Upper lobe of right lung (tissue), 1 donor: ENCODE results near the gene EXOSC5. TPM values are rescaled to one million over a fixed set of nuclear protein-coding genes. Genes with fewer than 3 reads are reported as not detected.
A peak's percentile ranks its signal among the peaks of the same experiment; 100 is the strongest.
"Not testable (repeated sequence)": the region's sequence is repeated elsewhere in the genome, so short reads cannot be mapped to it uniquely, and the experiment has no call there.

Source experiments
- ATAC-seq: fragments of 200-7000 bp; cut with Tn5 transposase; one replicate; pipeline ENCODE4 v1.9.1; 2020; ENCODE audit warnings: mild to moderate bottlenecking, moderate library complexity
- DNase-seq: peaks from one replicate; pipeline ENCODE4 v3.0.0-alpha.2; 2020
- H3K27ac ChIP-seq: fragments of 200-600 bp; one replicate; pipeline ENCODE4 v1.8.0; 2022
- H3K27me3 ChIP-seq: fragments of 200-600 bp; one replicate; pipeline ENCODE4 v1.8.0; 2022; ENCODE audit warnings: mild to moderate bottlenecking
- H3K36me3 ChIP-seq: fragments of 200-600 bp; one replicate; pipeline ENCODE4 v1.8.0; 2022
- H3K4me1 ChIP-seq: fragments of 200-600 bp; one replicate; pipeline ENCODE4 v1.8.0; 2022
- H3K4me3 ChIP-seq: fragments of 200-600 bp; one replicate; pipeline ENCODE4 v1.8.0; 2022; ENCODE audit warnings: mild to moderate bottlenecking
- H3K9me3 ChIP-seq: fragments of 200-600 bp; one replicate; pipeline ENCODE4 v1.8.0; 2022
- intact Hi-C: fragments of 100-400 bp; cut with DNase I; formaldehyde crosslinking; loops from one replicate; pipeline ENCODE4 v1.11.0; 2022
- total RNA-seq: library from RNA; stranded (reverse); fragmentation: NEBNext Ultra II Directional; extraction: Animal tissue kit (Norgen Biotek cat#: 25700); gene quantifications from one replicate; pipeline ENCODE4 v1.2.1, GENCODE V29; 2021
- TF ChIP-seq, protein P1 (sequence below): fragments of 200-600 bp; IDR thresholded peaks from one replicate; pipeline ENCODE4 v1.8.0; 2022; ENCODE audit warnings: antibody characterized with exemption
- donor health status: DM: no; HTN: yes; CAD: no; lungs with severe emphysema.

EXOSC5 gene
- total RNA-seq, 1 donor from 2014 or later: 12.4 TPM

GRCh38 chr19:41371541-41371940 lies 25.6 kb downstream of the EXOSC5 start:
- ATAC-seq (no peak), DNase-seq (no peak)
- intact Hi-C loops: no loop called here
- Histone ChIP-seq H3K27me3 (no peaks in the 10 kb centered on the region), H3K36me3 (no peaks in the 10 kb centered on the region), H3K4me1 (peaks cover 26% of the 10 kb centered on the region), H3K4me3 (no peak overlapping the region), H3K9me3 (no peaks in the 10 kb centered on the region), H3K27ac (no peak overlapping the region)
- TF ChIP-seq, protein P1, sequence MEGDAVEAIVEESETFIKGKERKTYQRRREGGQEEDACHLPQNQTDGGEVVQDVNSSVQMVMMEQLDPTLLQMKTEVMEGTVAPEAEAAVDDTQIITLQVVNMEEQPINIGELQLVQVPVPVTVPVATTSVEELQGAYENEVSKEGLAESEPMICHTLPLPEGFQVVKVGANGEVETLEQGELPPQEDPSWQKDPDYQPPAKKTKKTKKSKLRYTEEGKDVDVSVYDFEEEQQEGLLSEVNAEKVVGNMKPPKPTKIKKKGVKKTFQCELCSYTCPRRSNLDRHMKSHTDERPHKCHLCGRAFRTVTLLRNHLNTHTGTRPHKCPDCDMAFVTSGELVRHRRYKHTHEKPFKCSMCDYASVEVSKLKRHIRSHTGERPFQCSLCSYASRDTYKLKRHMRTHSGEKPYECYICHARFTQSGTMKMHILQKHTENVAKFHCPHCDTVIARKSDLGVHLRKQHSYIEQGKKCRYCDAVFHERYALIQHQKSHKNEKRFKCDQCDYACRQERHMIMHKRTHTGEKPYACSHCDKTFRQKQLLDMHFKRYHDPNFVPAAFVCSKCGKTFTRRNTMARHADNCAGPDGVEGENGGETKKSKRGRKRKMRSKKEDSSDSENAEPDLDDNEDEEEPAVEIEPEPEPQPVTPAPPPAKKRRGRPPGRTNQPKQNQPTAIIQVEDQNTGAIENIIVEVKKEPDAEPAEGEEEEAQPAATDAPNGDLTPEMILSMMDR: no peak

DNA sequence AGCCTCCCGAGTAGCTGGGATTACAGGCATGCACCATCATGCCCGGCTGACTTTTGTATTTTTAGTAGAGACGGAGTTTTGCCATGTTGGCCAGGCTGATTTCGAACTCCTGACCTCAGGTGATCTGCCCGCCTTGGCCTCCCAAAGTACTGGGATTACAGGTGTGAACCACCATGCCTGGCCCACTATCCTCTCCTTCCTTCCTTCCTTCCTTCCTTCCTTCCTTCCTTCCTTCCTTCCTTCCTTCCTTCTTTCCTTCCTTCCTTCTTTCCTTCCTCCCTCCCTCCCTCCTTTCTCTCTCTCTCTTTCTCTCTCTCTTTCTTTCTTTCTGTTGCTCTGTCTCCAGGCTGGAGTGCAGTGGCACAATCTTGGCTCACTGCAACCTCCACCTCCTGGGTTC lies 26.0 kb downstream of the EXOSC5 start:
- H3K27me3 ChIP-seq, intact Hi-C loops, DNase-seq, H3K4me3 ChIP-seq, H3K36me3 ChIP-seq, H3K9me3 ChIP-seq, ATAC-seq, H3K27ac ChIP-seq: not testable (repeated sequence)
- peaks cover 26% of the 10 kb centered on the region for H3K4me1 ChIP-seq

GRCh38 chr19:41369769-41370168 lies 27.4 kb downstream of the EXOSC5 start:
- Histone ChIP-seq H3K27me3 (no peaks in the 10 kb centered on the region), H3K4me3 (no peak overlapping the region), H3K9me3 (no peaks in the 10 kb centered on the region), H3K4me1 (peaks cover 25% of the 10 kb centered on the region), H3K27ac (no peak overlapping the region), H3K36me3 (no peaks in the 10 kb centered on the region)
- TF ChIP-seq, protein P1: no peak
- intact Hi-C loops: no loop called here
- ATAC-seq (no peak), DNase-seq (no peak)

GRCh38 chr19:41367848-41368301 lies 29.3 kb downstream of the EXOSC5 start:
- intact Hi-C loops: no loop called here
- H3K27me3 ChIP-seq: no peaks in the 10 kb centered on the region
- no peaks in the 10 kb centered on the region for H3K9me3 ChIP-seq
- no peaks in the 10 kb centered on the region for H3K36me3 ChIP-seq
- TF ChIP-seq, protein P1: no peak
- peak overlapping the region; percentile 40 for H3K27ac ChIP-seq
- H3K4me3 ChIP-seq: no peak overlapping the region
- peaks cover 19% of the 10 kb centered on the region for H3K4me1 ChIP-seq
- no peak for DNase-seq
- ATAC-seq: no peak

- Histone ChIP-seq H3K4me3 (no peak overlapping the region), H3K27ac (no peak overlapping the region), H3K4me1 (peaks cover 19% of the 10 kb centered on the region), H3K9me3 (no peaks in the 10 kb centered on the region), H3K36me3 (no peaks in the 10 kb centered on the region), H3K27me3 (no peaks in the 10 kb centered on the region)
- no peak for DNase-seq
- TF ChIP-seq, protein P1: no peak
- ATAC-seq: no peak
- intact Hi-C loops: no loop called here
These were observed 31.1 kb downstream of the EXOSC5 start for GRCh38 chr19:41366089-41366488.

DNA sequence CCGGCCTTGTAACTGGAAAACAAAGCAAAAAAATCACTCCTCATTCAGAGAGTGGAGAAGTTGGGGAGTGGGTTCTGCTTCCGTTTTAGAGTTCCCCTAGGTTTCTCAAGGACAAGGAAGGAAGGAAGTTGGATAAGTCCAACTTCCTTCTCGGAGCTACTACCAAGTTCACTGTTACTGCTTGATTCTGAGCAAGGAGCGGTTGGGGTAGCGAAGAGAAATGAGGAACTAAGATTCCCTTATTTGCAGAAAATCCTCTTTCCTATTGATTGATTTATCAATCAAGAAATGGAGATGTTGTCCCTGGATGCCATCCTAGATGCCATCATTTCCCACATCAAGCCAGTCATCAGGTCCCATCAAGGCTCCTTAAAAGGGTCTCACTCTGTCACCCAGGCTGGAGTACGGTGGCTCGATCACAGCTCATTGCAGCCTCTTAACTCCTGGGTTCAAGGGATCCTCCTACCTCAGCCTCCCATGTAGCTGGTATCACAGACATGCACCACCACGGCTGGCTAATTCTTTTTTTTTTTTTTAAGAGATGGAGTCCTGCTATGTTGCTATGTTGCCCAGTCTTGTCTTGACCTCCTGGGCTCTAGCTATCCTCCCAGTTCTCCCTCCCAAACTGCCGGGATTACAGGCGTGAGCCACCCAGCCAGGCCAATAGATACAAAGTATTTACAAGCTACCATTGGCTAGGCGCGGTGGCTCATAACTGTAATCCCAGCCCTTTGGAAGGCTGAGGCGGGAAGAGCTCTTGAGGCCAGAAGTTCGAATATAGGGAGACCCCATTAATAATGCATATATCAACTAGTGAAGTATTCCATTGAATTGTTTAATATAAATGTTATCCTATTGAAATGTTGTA lies 32.4 kb downstream of the EXOSC5 start:
- Histone ChIP-seq H3K4me3 (peak overlapping the region; percentile 72), H3K27ac (peak overlapping the region; percentile 99), H3K36me3 (no peaks in the 10 kb centered on the region), H3K4me1 (peaks cover 19% of the 10 kb centered on the region), H3K9me3 (no peaks in the 10 kb centered on the region), H3K27me3 (no peaks in the 10 kb centered on the region)
- intact Hi-C loops: no loop called here
- ATAC-seq (peak; percentile 1), DNase-seq (no peak)
- TF ChIP-seq, protein P1: no peak
